B cell (primary cell): ENCODE measurements around the gene MTMR10. TPM values are rescaled to one million over a fixed set of nuclear protein-coding genes. Genes with fewer than 3 reads are reported as not detected.

Experiments
- ATAC-seq: fragments of 200-7000 bp; cut with Tn5 transposase; one replicate; pipeline ENCODE4 v1.10.0; 2021; ENCODE audit warnings: low read depth, mild to moderate bottlenecking, moderate number of reproducible peaks, moderate library complexity
- CTCF ChIA-PET: fragments of 350-600 bp; sonication (Branson Sonifier 250); formaldehyde crosslinking; loops from one replicate; lab custom pipeline; 2021; ENCODE audit warnings: antibody characterized with exemption, inconsistent platforms; lab: Charles Lee
- POLR2A ChIA-PET: fragments of 350-600 bp; sonication (Branson Sonifier 250); formaldehyde crosslinking; loops from one replicate; lab custom pipeline; 2021; ENCODE audit warnings: antibody characterized with exemption; lab: Charles Lee
- DNase-seq: peaks from one replicate; pipeline ENCODE4 v3.0.0; 2013
- H2AFZ ChIP-seq: 2 replicates; pipeline ENCODE4 v1.6.1; 2012; ENCODE audit warnings: mild to moderate bottlenecking, low read depth, low read length; ENCODE audit not compliant: insufficient read depth, poor library complexity, severe bottlenecking
- H3K27ac ChIP-seq, 2 donors: 1 replicate in 1 of 2; 2 replicates in 1 of 2; pipeline ENCODE4 v1.5.1; 2012 to 2013; ENCODE audit warnings: low read length in 2 of 2, mild to moderate bottlenecking in 2 of 2, moderate library complexity in 1 of 2
- H3K27me3 ChIP-seq, 4 experiments: fragments of 200-600 bp in 1 of 4; sonication (generic) in 1 of 4; replicated peaks in 1 of 4; 1 replicate in 2 of 4; 2 replicates in 2 of 4; pipeline versions ENCODE4 v1.6.1 to v1.7.0; 2013 to 2016; ENCODE audit warnings: low read length in 3 of 4, mild to moderate bottlenecking in 2 of 4, mixed read lengths in 1 of 4, moderate library complexity in 1 of 4; ENCODE audit not compliant: insufficient read depth in 4 of 4, control insufficient read depth in 3 of 4; ENCODE audit errors: control extremely low read depth in 1 of 4
- H3K36me3 ChIP-seq, 2 experiments: replicated peaks in 1 of 2; 1 replicate in 1 of 2; 2 replicates in 1 of 2; pipeline versions ENCODE4 v1.6.1 to v1.7.1; 2013; ENCODE audit warnings: low read length in 1 of 2; ENCODE audit not compliant: insufficient read depth in 2 of 2, control insufficient read depth in 1 of 2; ENCODE audit errors: control extremely low read depth in 1 of 2, extremely low read depth in 1 of 2
- H3K4me1 ChIP-seq, 2 donors: fragments of 200-600 bp in 1 of 2; sonication (generic) in 1 of 2; 1 replicate in 1 of 2; 2 replicates in 1 of 2; pipeline versions ENCODE4 v1.5.1 to v1.6.1; 2013 to 2017; ENCODE audit warnings: low read length in 2 of 2; ENCODE audit not compliant: control insufficient read depth in 2 of 2, insufficient read depth in 2 of 2
- H3K4me2 ChIP-seq: replicated peaks from 2 replicates; pipeline ENCODE3; 2012; ENCODE audit warnings: mild to moderate bottlenecking, low read depth, low read length; ENCODE audit not compliant: poor library complexity, severe bottlenecking
- H3K4me3 ChIP-seq, 5 experiments: fragments of 200-600 bp in 1 of 5; sonication (generic) in 1 of 5; 1 replicate in 3 of 5; 2 replicates in 2 of 5; pipeline versions ENCODE4 v1.5.1 to v1.7.0; 2011 to 2016; ENCODE audit warnings: low read length in 4 of 5, mild to moderate bottlenecking in 4 of 5, low read depth in 2 of 5, control low read depth in 1 of 5, moderate library complexity in 1 of 5; ENCODE audit not compliant: insufficient read depth in 1 of 5; ENCODE audit errors: control extremely low read depth in 1 of 5, extremely low read depth in 1 of 5
- H3K79me2 ChIP-seq: fragments of 200-600 bp; sonication (generic); one replicate; pipeline ENCODE4 v1.6.0; 2016; ENCODE audit warnings: low read length; ENCODE audit not compliant: control insufficient read depth, insufficient read depth
- H3K9ac ChIP-seq: fragments of 200-600 bp; sonication (generic); 2 replicates; pipeline ENCODE4 v1.6.1; 2017; ENCODE audit warnings: mild to moderate bottlenecking, low read length, moderate library complexity
- H3K9me3 ChIP-seq, 3 donors: one replicate each; pipeline versions ENCODE4 v1.6.1 to v1.7.1; 2013; ENCODE audit warnings: low read length in 2 of 3; ENCODE audit not compliant: control insufficient read depth in 2 of 3, insufficient read depth in 1 of 3; ENCODE audit errors: control extremely low read depth in 1 of 3
- H4K20me1 ChIP-seq: 2 replicates; pipeline ENCODE4 v1.6.0; 2012; ENCODE audit warnings: mild to moderate bottlenecking, low read length; ENCODE audit not compliant: insufficient read depth, control insufficient read depth, poor library complexity, severe bottlenecking
- H3K27ac Mint-ChIP-seq: one replicate; pipeline ENCODE4 v1.8.0; 2021; ENCODE audit warnings: mixed read lengths
- H3K27me3 Mint-ChIP-seq: one replicate; pipeline ENCODE4 v1.8.0; 2021; ENCODE audit warnings: mixed read lengths
- H3K4me1 Mint-ChIP-seq: one replicate; pipeline ENCODE4 v1.8.0; 2021; ENCODE audit warnings: mixed read lengths
- H3K4me3 Mint-ChIP-seq: one replicate; pipeline ENCODE4 v1.8.0; 2021; ENCODE audit warnings: mixed read lengths
- H3K9me3 Mint-ChIP-seq: one replicate; pipeline ENCODE4 v1.8.0; 2022; ENCODE audit warnings: mixed read lengths; ENCODE audit not compliant: insufficient read depth
- CTCF ChIP-seq: fragments of 200-600 bp; IDR thresholded peaks from one replicate; pipeline ENCODE4 v1.8.0; 2022; ENCODE audit warnings: antibody characterized with exemption, mild to moderate bottlenecking
- EZH2 ChIP-seq: IDR thresholded peaks from 2 replicates; pipeline ENCODE4 v1.6.1; 2012; ENCODE audit warnings: borderline replicate concordance, low read depth, mild to moderate bottlenecking, moderate library complexity, low read length; ENCODE audit not compliant: insufficient read depth, poor library complexity, severe bottlenecking
- WGBS: methylation state at CpG from one replicate; pipeline ENCODE4 v1.1.5; 2013; ENCODE audit warnings: missing lambda C conversion rate; ENCODE audit not compliant: insufficient coverage; 5-methylcytosine and 5-hydroxymethylcytosine counted together
- intact Hi-C: fragments of 100-400 bp; cut with micrococcal nuclease; formaldehyde crosslinking; loops from one replicate; pipeline ENCODE4 v1.10.0; 2022
- polyA plus RNA-seq: library from polyadenylated mRNA; depleted of rRNA; stranded (reverse); fragments of >200 nt; gene quantifications from 2 replicates; pipeline ENCODE4 v1.2.3, GENCODE V29; 2012
- total RNA-seq, 2 donors: library from RNA; stranded (reverse); fragments of 120-200 nt in 1 of 2; gene quantifications; 1 replicate in 1 of 2; 2 replicates in 1 of 2; pipeline versions ENCODE4 v1.2.3 to v1.2.4, GENCODE V29; 2013 to 2022

Gene MTMR10
- total and polyA plus RNA-seq, 2 donors (not counting 1 experiment from before 2014, with no cell fraction given) = 27.9 to 50.2 TPM

- intact Hi-C loops = no loop called here
- H3K4me1 Mint-ChIP-seq = peaks cover 3% of the 10 kb centered on the region
Measured at GRCh38 chr15:30917675-30918074, 73.8 kb downstream of the MTMR10 start.

GRCh38 chr15:30917013-30917412 lies 74.4 kb downstream of the MTMR10 start:
- Histone ChIP-seq H3K4me3 (no peak overlapping the region), H3K79me2 (no peaks in the 10 kb centered on the region), H3K4me1 (no peaks in the 10 kb centered on the region), H3K4me2 (no peak overlapping the region), H3K27me3 (no peaks in the 10 kb centered on the region), H3K36me3 (peaks cover 0 to 24% of the 10 kb centered on the region in 2 experiments), H3K9me3 (no peaks in the 10 kb centered on the region), H4K20me1 (no peaks in the 10 kb centered on the region), H2AFZ (no peak overlapping the region), H3K9ac (no peak overlapping the region), H3K27ac (no peak overlapping the region)
- DNase-seq (no peak), ATAC-seq (no peak)
- H3K4me1 Mint-ChIP-seq = peaks cover 3% of the 10 kb centered on the region
- H3K27ac Mint-ChIP-seq = no peak overlapping the region
- WGBS = 89% methylated on average over 6 of the region's 6 CpGs
- POLR2A ChIA-PET = interaction anchor here (0.6 kb wide), 1 partner anchor 14 kb away, joined by 3 read pairs; no protein-coding TSS in a partner anchor
- H3K4me3 Mint-ChIP-seq = no peak overlapping the region
- no peaks in the 10 kb centered on the region for H3K27me3 Mint-ChIP-seq
- no peaks in the 10 kb centered on the region for H3K9me3 Mint-ChIP-seq
- no peak for TF ChIP-seq CTCF
- TF ChIP-seq EZH2 = no peak
- CTCF ChIA-PET = interaction anchor here (1.3 kb wide), 1 partner anchor 213 kb away, joined by 6 read pairs; no protein-coding TSS in a partner anchor
- intact Hi-C loops = no loop called here

More at GRCh38 chr15:30917675-30918074, 73.8 kb downstream of the MTMR10 start:
- Histone ChIP-seq H3K27me3 (no peaks in the 10 kb centered on the region), H3K4me3 (no peak overlapping the region), H3K4me1 (no peaks in the 10 kb centered on the region), H3K36me3 (peaks cover 2 to 24% of the 10 kb centered on the region in 2 experiments), H3K9ac (no peak overlapping the region), H3K27ac (no peak overlapping the region), H3K9me3 (no peaks in the 10 kb centered on the region), H3K79me2 (no peaks in the 10 kb centered on the region), H4K20me1 (no peaks in the 10 kb centered on the region), H2AFZ (no peak overlapping the region), H3K4me2 (no peak overlapping the region)
- WGBS = no CpG with 5 or more reads among the region's 1 CpG
- DNase-seq = no peak
- no peak for ATAC-seq
- no peak overlapping the region for H3K27ac Mint-ChIP-seq
- H3K4me3 Mint-ChIP-seq = no peak overlapping the region
- POLR2A ChIA-PET = no interaction called here
- TF ChIP-seq EZH2 (no peak), CTCF (no peak)
- no peaks in the 10 kb centered on the region for H3K27me3 Mint-ChIP-seq
- CTCF ChIA-PET = interaction anchor here (1.3 kb wide), 1 partner anchor 212 kb away, joined by 6 read pairs; no protein-coding TSS in a partner anchor
- H3K9me3 Mint-ChIP-seq = no peaks in the 10 kb centered on the region
